ENCODE results near the gene MFAP2.
"Not testable (repeated sequence)": the region's sequence is repeated elsewhere in the genome, so short reads cannot be mapped to it uniquely, and the experiment has no call there.

MFAP2 gene

GRCh38 chr1:16973215-16973614 is 7.2 kb downstream of the MFAP2 start:
- no peak overlapping the region for H3K4me3 ChIP-seq (ENCODE audit: low read length)
- H3K4me1 ChIP-seq (ENCODE audit: control insufficient read depth, insufficient read depth, low read length) = peaks cover 8% of the 10 kb centered on the region
- no peaks in the 10 kb centered on the region for H3K36me3 ChIP-seq (ENCODE audit: control insufficient read depth, insufficient read depth, low read length)
- no peak overlapping the region for H3K9ac ChIP-seq (ENCODE audit: low read length)
- no peak overlapping the region for H3K27ac ChIP-seq (ENCODE audit: low read depth, low read length)
- H3K27me3 ChIP-seq (ENCODE audit: control insufficient read depth, insufficient read depth, low read length) = no peaks in the 10 kb centered on the region

GRCh38 chr1:16972189-16972895 is 8.1 kb downstream of the MFAP2 start:
- Histone ChIP-seq H3K4me3 (ENCODE audit: low read length) (no peak overlapping the region), H3K36me3 (ENCODE audit: control insufficient read depth, insufficient read depth, low read length) (no peaks in the 10 kb centered on the region), H3K4me1 (ENCODE audit: control insufficient read depth, insufficient read depth, low read length) (peaks cover 10% of the 10 kb centered on the region), H3K9ac (ENCODE audit: low read length) (no peak overlapping the region), H3K27me3 (ENCODE audit: control insufficient read depth, insufficient read depth, low read length) (no peaks in the 10 kb centered on the region), H3K27ac (ENCODE audit: low read depth, low read length) (no peak overlapping the region)

- no peak overlapping the region for H3K4me3 ChIP-seq (ENCODE audit: low read length)
- H3K4me1 ChIP-seq (ENCODE audit: control insufficient read depth, insufficient read depth, low read length) = peaks cover 17% of the 10 kb centered on the region
- H3K36me3 ChIP-seq (ENCODE audit: control insufficient read depth, insufficient read depth, low read length) = no peaks in the 10 kb centered on the region
- no peaks in the 10 kb centered on the region for H3K27me3 ChIP-seq (ENCODE audit: control insufficient read depth, insufficient read depth, low read length)
- H3K27ac ChIP-seq (ENCODE audit: low read depth, low read length) = no peak overlapping the region
- H3K9ac ChIP-seq (ENCODE audit: low read length) = no peak overlapping the region
Observed at GRCh38 chr1:16971341-16972188, 8.9 kb downstream of the MFAP2 start.

GRCh38 chr1:16970132-16970910 is 10.1 kb downstream of the MFAP2 start:
- Histone ChIP-seq H3K4me1 (ENCODE audit: control insufficient read depth, insufficient read depth, low read length) (peaks cover 17% of the 10 kb centered on the region), H3K9ac (ENCODE audit: low read length) (no peak overlapping the region), H3K4me3 (ENCODE audit: low read length) (no peak overlapping the region), H3K27ac (ENCODE audit: low read depth, low read length) (no peak overlapping the region), H3K36me3 (ENCODE audit: control insufficient read depth, insufficient read depth, low read length) (peaks cover 2% of the 10 kb centered on the region), H3K27me3 (ENCODE audit: control insufficient read depth, insufficient read depth, low read length) (no peaks in the 10 kb centered on the region)

- no peak overlapping the region for H3K27ac ChIP-seq (ENCODE audit: low read depth, low read length)
- peaks cover 3% of the 10 kb centered on the region for H3K36me3 ChIP-seq (ENCODE audit: control insufficient read depth, insufficient read depth, low read length)
- peaks cover 17% of the 10 kb centered on the region for H3K4me1 ChIP-seq (ENCODE audit: control insufficient read depth, insufficient read depth, low read length)
- no peak overlapping the region for H3K4me3 ChIP-seq (ENCODE audit: low read length)
- H3K27me3 ChIP-seq (ENCODE audit: control insufficient read depth, insufficient read depth, low read length) = no peaks in the 10 kb centered on the region
- no peak overlapping the region for H3K9ac ChIP-seq (ENCODE audit: low read length)
Observed at GRCh38 chr1:16969651-16970050, 10.8 kb downstream of the MFAP2 start.

GRCh38 chr1:16969057-16969611 is 11.3 kb downstream of the MFAP2 start:
- Histone ChIP-seq H3K27ac (ENCODE audit: low read depth, low read length) (no peak overlapping the region), H3K4me3 (ENCODE audit: low read length) (no peak overlapping the region), H3K27me3 (ENCODE audit: control insufficient read depth, insufficient read depth, low read length) (no peaks in the 10 kb centered on the region), H3K36me3 (ENCODE audit: control insufficient read depth, insufficient read depth, low read length) (peaks cover 3% of the 10 kb centered on the region), H3K9ac (ENCODE audit: low read length) (no peak overlapping the region), H3K4me1 (ENCODE audit: control insufficient read depth, insufficient read depth, low read length) (peaks cover 17% of the 10 kb centered on the region)

- no peaks in the 10 kb centered on the region for H3K27me3 ChIP-seq (ENCODE audit: control insufficient read depth, insufficient read depth, low read length)
- H3K36me3 ChIP-seq (ENCODE audit: control insufficient read depth, insufficient read depth, low read length) = peaks cover 3% of the 10 kb centered on the region
- H3K9ac ChIP-seq (ENCODE audit: low read length) = no peak overlapping the region
- no peak overlapping the region for H3K4me3 ChIP-seq (ENCODE audit: low read length)
- peaks cover 17% of the 10 kb centered on the region for H3K4me1 ChIP-seq (ENCODE audit: control insufficient read depth, insufficient read depth, low read length)
- no peak overlapping the region for H3K27ac ChIP-seq (ENCODE audit: low read depth, low read length)
Observed at GRCh38 chr1:16968372-16968771, 12.0 kb downstream of the MFAP2 start.

GRCh38 chr1:16967962-16968361 is 12.5 kb downstream of the MFAP2 start:
- Histone ChIP-seq H3K9ac (ENCODE audit: low read length) (no peak overlapping the region), H3K27ac (ENCODE audit: low read depth, low read length) (no peak overlapping the region), H3K4me1 (ENCODE audit: control insufficient read depth, insufficient read depth, low read length) (peaks cover 17% of the 10 kb centered on the region), H3K4me3 (ENCODE audit: low read length) (no peak overlapping the region), H3K36me3 (ENCODE audit: control insufficient read depth, insufficient read depth, low read length) (peaks cover 3% of the 10 kb centered on the region), H3K27me3 (ENCODE audit: control insufficient read depth, insufficient read depth, low read length) (no peaks in the 10 kb centered on the region)

GRCh38 chr1:16967095-16967575 is 13.3 kb downstream of the MFAP2 start:
- Histone ChIP-seq H3K4me3 (ENCODE audit: low read length) (no peak overlapping the region), H3K9ac (ENCODE audit: low read length) (no peak overlapping the region), H3K27me3 (ENCODE audit: control insufficient read depth, insufficient read depth, low read length) (no peaks in the 10 kb centered on the region), H3K27ac (ENCODE audit: low read depth, low read length) (no peak overlapping the region), H3K4me1 (ENCODE audit: control insufficient read depth, insufficient read depth, low read length) (peaks cover 17% of the 10 kb centered on the region), H3K36me3 (ENCODE audit: control insufficient read depth, insufficient read depth, low read length) (peaks cover 3% of the 10 kb centered on the region)

- H3K36me3 ChIP-seq (ENCODE audit: control insufficient read depth, insufficient read depth, low read length) = peaks cover 3% of the 10 kb centered on the region
- no peak overlapping the region for H3K4me3 ChIP-seq (ENCODE audit: low read length)
- no peak overlapping the region for H3K9ac ChIP-seq (ENCODE audit: low read length)
- no peaks in the 10 kb centered on the region for H3K27me3 ChIP-seq (ENCODE audit: control insufficient read depth, insufficient read depth, low read length)
- H3K27ac ChIP-seq (ENCODE audit: low read depth, low read length) = no peak overlapping the region
- H3K4me1 ChIP-seq (ENCODE audit: control insufficient read depth, insufficient read depth, low read length) = peaks cover 10% of the 10 kb centered on the region
Observed at GRCh38 chr1:16966282-16966681, 14.1 kb downstream of the MFAP2 start.

GRCh38 chr1:16965486-16966067 is 14.8 kb downstream of the MFAP2 start:
- H3K27ac ChIP-seq (ENCODE audit: low read depth, low read length) = no peak overlapping the region
- peaks cover 3% of the 10 kb centered on the region for H3K36me3 ChIP-seq (ENCODE audit: control insufficient read depth, insufficient read depth, low read length)
- H3K4me1 ChIP-seq (ENCODE audit: control insufficient read depth, insufficient read depth, low read length) = peaks cover 9% of the 10 kb centered on the region
- no peak overlapping the region for H3K9ac ChIP-seq (ENCODE audit: low read length)
- no peaks in the 10 kb centered on the region for H3K27me3 ChIP-seq (ENCODE audit: control insufficient read depth, insufficient read depth, low read length)
- H3K4me3 ChIP-seq (ENCODE audit: low read length) = no peak overlapping the region

GRCh38 chr1:16964169-16964568 is 16.3 kb downstream of the MFAP2 start:
- not testable (repeated sequence) for H3K4me3 ChIP-seq (ENCODE audit: low read length); H3K27me3 ChIP-seq (ENCODE audit: control insufficient read depth, insufficient read depth, low read length); H3K4me1 ChIP-seq (ENCODE audit: control insufficient read depth, insufficient read depth, low read length); H3K36me3 ChIP-seq (ENCODE audit: control insufficient read depth, insufficient read depth, low read length); H3K9ac ChIP-seq (ENCODE audit: low read length); H3K27ac ChIP-seq (ENCODE audit: low read depth, low read length)
